NCI-H510A treated with DMSO at 0.1 percent for 48 hours (cell line): ENCODE results near the gene CDC14B.
"Not testable (repeated sequence)": the region's sequence is repeated elsewhere in the genome, so short reads cannot be mapped to it uniquely, and the experiment has no call there.

Source experiments
- DNase-seq: peaks from one replicate; lab custom pipeline; 2025; lab: John Stamatoyannopoulos, UW

Gene CDC14B

DNA sequence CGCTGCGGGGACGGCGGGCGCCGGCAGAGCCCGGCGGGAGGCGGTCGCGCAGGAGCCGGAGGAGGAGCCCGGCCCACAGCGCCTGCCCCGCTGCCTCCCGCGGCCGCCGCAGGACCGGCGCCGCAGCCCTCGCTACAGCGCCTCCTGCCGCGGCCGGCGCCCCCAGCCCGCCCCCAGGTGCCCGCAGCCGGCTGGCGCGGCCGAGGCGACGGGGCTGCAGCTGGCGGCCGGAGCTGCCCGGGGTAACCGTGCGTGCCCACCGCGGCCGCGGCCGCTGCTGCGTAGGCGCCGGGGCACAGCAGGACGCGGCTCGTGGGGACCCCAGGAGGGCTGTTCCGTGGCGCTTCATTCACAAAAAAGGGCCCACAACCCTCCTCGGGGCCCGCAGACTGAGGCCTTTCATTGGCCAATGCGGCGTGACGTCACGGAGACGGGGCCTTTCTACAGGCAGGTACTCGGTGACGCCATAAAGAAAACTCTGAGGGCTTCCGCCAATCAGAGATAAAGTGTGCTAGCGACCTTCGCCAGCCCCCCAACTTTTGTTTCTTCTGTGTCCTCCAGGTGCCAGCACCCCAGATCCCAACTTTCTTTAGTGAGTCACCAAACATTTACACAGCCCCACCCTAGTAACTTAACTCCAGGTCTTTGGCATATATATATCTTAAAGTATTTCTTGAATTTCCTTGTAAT is at the start of gene CDC14B:
TSS of gene CDC14B (minus strand) at position 353 of the 690 bp plus-strand sequence. CDS start 465 bp downstream, outside the sequence.
- peak; percentile 91 for DNase-seq

DNA sequence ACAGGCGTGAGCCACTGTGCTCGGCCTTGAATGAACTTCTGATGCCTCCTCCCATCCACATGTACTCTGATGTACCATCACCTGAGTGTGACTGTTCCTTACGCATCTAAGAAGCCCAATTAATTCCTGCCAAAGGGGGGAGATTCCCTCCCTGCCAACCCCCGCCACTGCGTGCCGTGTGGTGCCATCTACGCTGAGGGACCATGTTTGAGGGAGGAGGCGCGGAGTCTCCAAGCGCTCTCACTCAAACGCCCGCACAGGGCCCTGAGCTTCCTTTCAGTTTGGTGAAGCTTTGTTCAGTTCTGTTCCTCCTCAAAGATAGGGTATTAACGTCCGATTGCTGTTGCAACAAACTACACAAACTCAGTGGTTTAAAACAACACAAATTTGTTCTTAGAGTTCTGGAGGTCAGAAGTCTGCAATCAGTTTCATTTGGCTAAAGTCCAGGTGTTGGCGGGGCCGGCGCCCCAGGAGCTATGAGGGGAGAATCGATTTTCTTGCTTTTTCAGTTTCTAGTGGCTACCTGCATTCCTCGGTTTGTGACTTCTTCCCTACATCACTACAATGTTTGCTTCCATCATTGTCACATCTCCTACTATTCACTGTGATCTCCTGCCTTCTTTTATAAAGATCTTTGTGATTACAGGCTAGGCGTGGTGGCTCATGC is 49.4 kb upstream of the CDC14B start:
- no peak for DNase-seq

DNA sequence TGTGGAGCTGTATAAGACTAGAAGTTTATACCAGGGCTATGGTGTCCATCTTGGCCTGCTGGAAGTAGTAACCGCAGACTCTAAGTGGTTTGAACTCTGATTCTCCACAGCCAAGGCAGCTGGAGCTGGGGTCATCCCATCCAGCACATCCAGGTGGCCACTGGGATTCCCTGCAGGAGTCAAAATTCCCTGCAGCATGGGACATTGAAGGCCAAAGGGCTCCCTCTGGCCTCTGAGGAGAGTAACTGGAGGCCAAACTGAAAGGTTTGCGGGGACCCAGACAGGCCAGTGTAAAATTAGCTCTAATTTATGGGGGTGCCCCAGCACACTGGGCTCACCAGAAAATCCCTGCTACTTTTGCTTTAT is 47.7 kb upstream of the CDC14B start:
- DNase-seq = no peak

DNA sequence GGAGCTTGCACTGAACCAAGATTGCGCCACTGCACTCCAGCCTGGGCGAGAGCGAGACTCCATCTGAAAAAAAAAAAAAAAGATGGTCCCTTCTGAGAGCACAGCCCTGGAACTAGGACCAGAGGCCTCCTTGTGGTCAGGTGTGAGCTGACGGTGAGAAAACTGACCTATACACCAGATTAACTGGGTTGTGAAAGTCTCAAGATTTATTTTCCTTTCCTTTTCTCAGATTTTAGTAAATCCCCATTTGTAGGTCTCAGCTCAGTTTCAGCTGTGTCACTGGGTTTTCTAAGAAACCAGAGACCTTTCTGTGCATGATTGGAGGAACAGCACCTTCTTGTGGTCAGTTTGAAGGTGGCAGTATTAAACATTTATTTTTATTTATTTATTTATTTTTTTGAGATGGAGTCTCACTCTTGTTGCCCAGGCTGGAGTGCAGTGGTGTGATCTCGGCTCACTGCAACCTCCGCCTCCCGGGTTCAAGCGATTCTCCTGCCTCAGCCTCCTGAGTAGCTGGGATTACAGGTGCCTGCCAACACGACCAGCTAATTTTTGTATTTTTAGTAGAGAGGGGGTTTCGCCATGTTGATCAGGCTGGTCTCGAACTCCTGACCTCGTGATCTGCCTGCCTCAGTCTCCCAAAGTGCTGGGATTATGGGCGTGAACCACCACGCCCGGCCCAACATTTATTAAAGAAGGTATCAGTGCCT is 47.2 kb upstream of the CDC14B start:
- DNase-seq = peak; percentile 14

DNA sequence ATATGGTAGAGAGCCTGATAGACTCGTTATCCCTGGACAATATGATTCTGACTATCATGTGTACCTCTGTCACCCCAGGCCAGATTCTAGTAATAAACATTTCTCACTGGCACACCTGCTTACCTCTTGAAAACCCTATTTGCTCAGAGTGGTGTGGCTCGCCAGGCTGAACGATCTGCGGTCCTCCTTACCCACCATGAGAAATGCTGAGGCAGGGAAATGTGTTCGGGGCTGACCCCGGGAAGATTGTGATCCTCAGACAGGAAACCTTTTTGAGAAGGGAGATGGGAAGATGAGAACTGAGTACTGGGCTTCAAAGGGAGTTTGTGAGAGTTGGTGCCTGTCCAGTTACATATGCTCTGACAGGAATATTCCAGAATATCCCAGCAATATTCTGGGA is 46.1 kb upstream of the CDC14B start:
- peak; percentile 9 for DNase-seq

DNA sequence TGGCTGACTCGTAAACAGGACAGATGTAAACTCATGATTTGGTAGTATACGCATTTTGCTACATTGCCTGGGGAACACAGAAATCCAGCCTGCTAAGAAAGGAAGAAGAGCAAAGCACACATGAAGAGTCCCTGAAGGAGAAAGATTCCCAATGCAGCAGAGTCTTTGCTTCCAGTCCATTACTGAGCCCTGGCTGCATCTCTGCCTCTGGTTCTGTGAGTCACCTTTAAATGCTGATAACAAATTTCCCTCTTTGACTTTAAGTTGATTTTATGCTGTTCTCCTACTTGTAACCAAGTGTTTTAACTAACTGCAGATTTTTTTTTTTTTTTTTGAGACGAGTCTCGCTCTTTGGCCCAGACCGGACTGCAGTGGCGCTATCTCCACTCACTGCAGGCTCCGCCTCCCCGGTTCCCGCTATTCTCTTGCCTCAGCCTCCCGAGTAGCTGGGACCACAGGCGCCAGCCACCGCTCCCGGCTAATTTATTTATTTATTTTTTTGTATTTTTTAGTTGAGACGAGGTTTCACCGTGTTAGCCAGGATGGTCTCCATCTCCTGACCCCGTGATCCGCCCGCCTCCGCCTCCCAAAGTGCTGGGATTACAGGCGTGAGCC is 44.0 kb upstream of the CDC14B start:
- DNase-seq = no peak

DNA sequence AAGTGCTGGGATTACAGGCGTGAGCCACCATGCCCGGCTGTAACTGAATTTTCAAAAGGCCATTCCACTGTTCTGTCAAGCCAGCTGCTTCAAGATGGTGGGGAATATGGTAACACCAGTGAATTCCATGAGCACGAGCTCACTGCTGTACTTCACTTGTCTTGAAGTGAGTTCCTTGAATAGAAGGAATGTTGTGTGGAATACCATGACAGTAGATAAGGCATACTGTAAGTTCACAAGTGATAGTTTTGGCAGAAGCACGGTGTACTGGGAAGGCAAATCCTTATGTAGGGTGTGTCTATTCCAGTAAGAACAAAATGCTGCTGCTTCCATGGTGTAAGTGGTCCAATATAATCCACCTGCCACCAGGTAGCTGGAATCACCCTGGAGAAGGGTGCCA is 42.1 kb upstream of the CDC14B start:
- no peak for DNase-seq

DNA sequence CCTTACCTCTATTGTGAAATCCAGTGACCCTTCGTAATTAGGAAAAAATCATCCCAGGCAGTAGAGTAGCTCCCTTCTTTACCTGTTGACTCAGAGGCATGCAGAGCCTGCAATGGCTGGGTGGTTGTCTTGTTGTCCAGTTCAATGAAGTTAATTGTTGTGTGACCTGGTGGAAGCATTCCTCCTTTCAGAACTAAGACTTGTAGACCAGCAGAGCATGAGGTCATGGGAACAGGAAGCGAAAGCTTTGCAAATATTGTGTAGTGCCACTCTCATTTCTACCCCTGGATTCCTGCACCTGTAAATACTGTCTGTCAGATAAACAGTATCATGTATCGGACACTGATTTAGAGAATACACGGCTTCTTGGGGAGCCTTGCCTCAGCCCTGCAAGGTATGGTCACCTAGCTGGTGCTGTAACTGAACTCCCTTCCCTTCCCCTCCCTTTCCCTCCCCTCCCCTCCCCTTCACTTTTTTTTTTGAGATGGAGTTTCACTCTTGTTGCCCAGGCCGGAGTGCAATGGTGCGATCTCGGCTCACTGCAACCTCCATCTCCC is 41.1 kb upstream of the CDC14B start:
- no peak for DNase-seq

DNA sequence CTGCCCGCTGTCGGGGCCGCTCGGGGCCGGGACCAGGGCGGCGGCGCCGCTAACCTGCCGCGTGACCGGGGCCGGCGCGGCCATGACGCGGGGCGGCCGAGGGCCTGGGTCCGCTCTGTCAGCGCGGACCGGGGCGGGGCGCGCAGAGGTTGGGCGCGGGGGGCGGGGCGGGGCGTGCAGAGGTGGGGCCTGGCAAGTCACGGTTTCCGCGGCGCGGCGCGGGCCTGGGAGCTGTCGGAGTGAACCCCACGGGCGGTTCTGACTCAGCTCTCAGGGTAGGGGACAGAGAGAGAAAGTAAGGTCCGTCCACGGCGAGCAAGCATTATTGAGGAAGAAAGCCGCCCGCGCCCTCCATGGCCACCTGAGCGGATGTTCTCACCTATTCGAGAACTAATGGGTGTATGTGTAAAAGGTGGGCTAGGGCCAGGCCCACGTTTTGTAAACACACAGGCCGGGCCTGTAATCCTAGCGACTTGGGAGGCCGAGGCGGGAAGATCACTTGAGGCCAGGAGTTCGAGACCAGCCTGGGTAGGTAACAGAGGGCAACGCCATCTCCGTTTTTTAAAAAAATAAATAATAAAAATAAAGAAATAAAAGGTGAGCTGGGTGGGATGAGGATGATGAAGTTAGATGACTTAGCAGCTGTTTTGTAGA is 35.7 kb upstream of the CDC14B start, which contains the start of gene PRXL2C:
TSS of gene PRXL2C (minus strand) at position 120 of the 654 bp plus-strand sequence. CDS start at position 84, 36 bp downstream.
- peak; percentile 29 for DNase-seq

DNA sequence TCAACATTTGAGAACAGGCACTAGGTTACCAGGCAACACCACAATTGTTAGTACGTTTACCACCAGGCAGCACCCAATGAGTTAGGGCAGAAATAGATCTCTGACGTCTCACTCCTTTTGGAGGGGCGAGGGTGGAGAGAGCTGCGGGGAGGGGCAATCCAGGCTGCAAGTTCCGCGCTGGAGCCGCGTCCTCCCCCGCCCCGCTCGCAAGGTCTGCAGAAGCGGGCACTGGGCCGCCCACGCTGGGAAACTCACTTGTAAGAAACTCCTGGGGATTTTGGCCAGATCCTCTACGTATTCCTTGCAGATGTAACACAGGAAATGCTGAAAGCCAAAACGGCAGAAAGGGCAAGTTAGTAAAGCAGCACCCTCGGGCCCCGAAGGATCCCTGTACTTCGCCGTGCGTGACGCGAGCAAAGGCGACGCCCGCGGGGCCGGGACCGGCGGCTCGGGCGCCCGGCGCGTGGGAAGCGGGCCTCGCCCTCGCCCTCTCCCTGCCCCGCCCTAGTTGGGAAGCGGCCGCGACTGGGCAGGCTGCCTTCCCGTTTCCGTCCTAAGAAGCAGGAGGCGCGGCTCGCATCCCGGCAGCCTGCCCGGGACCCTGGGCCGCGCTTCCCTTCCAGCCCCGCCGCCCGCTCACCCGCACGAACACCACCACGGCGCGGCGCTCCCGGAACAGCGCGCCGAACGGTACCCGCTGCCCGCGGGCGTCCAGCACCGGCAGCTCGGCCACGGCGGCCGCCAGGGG is 35.0 kb upstream of the CDC14B start:
- DNase-seq = peak; percentile 79

DNA sequence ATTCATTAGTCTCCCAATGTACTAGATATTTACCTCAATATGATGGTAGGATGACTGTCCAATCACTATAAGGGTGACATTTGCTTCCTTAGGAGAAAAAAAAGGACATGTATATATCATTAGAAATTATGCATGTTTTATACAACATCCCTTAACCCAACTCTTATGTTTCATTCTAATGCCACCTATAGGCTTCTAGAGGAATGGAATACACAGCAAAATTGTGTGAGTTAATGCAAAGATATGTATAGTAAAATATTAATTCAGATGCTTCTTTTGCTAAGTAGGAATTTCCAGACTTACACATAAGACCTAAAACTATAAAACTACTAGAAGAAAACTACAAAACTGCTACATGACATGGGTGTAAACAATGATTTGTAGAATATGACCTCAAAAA is 32.0 kb upstream of the CDC14B start:
- peak; percentile 31 for DNase-seq

DNA sequence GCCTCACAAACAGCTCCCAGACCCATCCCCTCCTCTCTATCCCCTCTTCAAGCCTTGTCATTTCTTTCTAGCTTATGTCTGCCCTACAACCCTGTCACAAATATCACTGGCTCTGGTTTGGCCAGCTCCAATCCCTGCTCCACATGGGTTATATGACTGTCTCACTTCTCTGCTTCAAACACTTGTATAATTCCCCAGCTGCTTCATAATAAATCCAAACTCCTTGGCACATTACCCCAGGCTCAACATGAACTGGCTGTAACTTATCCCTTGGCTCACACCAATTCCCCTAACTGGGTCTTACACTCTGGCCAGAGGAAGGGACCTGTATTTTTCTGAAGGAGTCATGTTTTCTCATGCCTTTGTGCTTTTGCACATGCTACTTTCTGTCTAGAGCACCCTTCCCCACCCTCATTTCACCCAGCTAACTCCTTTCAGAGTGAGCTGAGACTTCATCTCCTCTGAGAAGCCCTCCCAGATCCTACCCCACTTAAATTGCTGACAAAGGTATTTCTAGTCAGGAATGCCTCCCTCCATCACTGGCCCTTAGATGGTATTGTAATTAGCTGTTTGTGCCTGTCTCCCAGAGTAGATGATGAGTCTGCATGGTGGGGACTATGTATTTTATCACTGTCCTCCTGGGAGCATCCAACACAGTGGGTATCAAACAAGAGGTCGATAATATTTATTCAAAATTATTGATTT is 30.1 kb upstream of the CDC14B start:
- DNase-seq = no peak

DNA sequence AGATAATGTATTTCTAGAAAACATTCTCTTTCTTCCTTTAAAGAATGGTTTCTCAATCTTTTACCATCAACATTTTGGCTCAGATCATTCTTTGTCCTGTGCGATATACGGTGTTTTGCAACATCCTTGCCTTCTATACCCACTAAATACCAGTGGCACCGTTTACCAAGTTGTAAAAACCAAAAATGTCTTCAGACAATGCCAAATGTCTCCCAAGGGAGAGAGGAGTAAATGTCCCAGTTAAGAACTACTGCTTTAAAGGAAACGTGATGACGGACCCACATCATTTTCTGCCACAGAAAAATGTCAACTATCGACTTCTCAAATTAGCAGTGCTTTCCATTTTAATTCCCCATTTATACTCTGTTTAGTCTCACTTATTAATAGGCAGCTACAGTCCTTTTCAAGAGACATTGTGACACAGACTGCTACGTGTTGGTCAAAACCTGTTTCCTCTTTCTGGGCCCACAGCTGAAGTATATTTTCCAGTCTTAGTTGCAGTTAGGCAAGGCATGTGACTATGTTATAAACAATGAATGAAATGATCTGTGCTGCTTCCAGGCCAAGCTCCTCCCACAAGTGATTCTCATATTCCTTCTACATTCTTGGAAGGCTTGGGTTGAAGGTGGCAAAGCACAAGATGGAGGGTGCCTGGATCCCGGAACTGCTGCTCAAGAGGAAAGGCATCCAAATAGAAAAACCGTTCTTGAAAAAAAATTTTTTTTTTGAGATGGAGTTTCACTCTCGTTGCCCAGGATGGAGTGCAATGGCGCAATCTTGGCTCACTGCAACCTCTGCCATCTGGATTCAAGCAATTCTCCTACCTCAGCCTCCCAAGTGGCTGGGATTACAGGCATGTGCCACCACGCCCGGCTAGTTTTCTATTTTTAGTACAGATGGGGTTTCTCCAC is 26.7 kb upstream of the CDC14B start:
- no peak for DNase-seq

DNA sequence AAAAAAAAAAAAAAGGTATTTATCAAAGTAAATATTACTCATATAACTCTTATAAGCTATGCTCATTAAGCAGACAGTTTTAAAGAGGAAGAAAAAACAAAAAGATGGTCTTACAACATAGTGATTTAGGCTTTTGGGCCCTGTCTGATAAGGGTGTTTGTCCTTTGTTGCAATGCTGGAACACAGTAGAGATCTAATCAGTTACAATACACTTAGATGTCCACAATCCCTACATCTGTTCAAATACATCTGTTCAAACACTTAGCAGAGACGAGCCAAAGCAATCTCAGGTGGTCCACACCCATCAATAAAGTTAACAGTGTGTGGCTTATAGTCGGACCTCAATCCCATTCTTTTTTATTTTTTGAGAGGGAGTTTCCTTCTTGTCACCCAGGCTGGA is 24.5 kb upstream of the CDC14B start:
- peak; percentile 47 for DNase-seq

DNA sequence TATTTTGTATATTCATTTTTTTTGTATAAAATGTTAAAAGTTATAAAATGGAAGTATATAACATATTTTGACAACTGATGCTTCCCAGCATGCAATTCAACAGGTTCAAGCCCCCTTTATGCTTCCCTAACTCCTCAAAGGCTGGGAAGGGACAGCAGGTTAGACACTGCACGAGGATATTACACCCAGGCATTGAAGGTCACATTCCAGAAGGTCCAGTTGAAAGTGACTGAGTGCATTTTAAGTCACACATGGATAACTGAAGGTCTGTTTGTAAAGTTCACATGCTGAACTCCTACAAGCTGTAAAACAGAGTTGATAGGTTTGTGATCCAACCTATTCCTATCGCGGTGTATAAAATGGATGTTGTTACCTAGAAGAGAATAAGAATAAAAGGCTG is 21.9 kb upstream of the CDC14B start:
- DNase-seq = no peak

DNA sequence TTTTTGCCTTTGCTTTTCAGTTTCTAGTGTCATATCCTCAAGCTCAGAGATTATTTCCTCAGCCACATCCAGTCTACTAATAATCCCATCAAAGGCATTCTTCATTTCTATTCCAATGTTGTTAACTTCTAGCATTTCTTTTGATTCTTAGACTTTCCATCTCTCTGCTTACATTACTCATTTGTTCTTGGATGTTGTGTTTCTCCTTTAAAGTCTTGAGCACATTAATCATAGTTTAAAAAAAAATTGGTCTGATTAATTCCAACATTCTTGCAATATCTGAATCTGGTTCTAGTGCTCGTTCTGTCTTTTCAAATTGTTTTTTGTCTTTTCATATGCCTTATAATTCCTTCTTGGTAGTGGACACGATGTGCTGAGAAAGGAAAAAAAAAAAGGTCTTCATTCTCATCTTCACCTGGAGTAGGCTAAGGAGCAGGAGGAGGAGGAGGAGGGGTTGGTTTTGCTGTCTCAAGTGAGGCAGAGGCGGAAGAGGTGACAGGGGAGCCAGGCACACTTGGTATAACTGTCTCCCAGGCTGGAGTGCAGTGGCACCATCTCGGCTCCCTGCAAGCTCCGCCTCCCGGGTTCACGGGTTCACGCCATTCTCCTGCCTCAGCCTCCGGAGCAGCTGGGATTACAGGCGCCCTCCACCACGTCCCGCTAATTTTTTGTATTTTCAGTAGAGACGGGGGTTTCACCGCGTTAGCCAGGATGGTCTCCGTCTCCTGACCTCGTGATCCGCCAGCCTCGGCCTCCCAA is 19.1 kb upstream of the CDC14B start:
- no peak for DNase-seq

DNA sequence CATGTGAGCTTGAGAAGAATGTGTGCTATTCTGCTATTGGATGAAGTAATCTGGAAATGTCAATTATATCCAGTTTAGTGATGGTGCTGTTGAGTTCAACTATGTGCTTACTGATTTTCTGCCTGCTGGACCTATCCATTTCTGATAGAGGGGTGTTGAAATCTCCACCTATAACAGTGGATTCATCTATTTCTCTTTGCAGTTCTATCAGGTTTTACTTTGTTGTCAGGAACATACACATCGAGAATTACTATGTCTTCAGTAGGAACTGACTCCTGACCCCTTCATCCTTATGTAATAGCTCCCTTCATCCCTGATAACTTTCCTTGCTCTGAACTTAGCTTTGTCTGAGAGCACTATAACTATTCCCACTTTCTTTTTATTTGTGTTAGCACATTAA is 16.7 kb upstream of the CDC14B start:
- no peak for DNase-seq

DNA sequence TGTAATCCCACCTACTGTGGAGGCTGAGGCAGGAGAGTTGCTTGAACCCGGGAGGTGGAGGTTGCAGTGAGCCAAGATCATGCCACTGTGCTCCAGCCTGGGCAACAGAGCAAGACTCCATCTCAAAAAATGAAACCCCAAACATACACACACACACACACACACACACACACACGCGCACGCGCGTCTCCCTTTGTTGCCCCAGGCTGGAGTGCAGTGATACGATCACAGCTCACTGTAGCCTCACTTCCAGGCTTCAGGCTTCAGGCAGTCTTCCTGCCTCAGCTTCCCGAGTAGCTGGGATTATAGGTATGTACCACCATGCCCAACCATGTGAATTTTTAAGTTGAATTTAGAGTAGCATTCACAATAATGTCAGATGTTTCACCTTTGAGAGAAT is 13.9 kb upstream of the CDC14B start:
- not testable (repeated sequence) for DNase-seq

DNA sequence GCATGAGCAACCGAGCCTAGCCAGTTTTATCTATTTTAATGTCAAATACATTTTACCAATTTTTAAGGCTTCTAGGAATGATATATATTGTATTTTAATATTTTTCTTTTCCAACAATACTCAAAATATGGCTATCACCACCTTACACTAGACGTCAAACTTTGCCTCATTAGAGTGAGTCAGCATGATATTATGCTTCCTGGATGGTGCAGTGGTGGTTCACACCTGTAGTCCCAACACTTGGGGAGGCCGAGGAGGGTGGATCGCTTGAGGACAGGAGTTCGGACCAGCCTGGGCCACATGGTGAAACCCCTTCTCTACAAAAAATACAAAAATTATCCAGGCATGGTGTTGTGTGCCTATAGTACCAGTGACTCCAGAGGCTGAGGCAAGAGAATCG is 7.3 kb upstream of the CDC14B start:
- no peak for DNase-seq
